ENCODE results near the gene SFXN3.

Gene SFXN3

DNA sequence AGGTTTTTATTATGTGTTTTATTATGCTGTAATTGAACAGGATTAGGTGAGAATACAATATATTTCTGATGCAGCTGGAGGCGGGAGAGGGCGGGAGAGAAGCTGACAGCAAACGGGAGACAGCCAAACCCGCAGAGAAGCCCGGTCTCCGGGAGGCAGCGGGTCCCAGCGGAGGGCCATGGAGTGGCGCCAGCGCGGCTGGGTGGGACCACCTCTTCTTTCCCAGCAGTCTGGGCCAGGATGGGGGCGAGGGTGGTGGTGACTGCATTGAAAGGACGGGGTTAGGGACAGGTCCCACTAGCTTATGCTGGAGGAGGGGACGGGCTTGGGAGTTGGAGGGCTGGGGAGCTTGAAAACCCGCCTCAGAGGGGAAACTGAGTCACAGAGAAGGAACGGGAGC, 16.2 kb downstream of the SFXN3 start:
- no peak for TF ChIP-seq PATZ1 (CRISPR knock-in tag; IDR thresholded peaks at IDR 0.05; ENCODE audit: borderline replicate concordance)
- TF ChIP-seq RARB (CRISPR knock-in tag; IDR thresholded peaks at IDR 0.05), result no peak
- TF ChIP-seq CSDC2 (CRISPR knock-in tag; IDR thresholded peaks at IDR 0.05), result no peak
- no peak for TF ChIP-seq GLIS3 (CRISPR knock-in tag; IDR thresholded peaks at IDR 0.05)
- no peak for TF ChIP-seq BACH2 (CRISPR knock-in tag; IDR thresholded peaks at IDR 0.05; ENCODE audit: borderline replicate concordance)
- TF ChIP-seq ESRRG (CRISPR knock-in tag; IDR thresholded peaks at IDR 0.05), result no peak
- no peak for TF ChIP-seq PPARA (CRISPR knock-in tag; IDR thresholded peaks at IDR 0.05; ENCODE audit: borderline replicate concordance)
- TF ChIP-seq ZNF8 (CRISPR knock-in tag; IDR thresholded peaks at IDR 0.05), result no peak
- TF ChIP-seq, protein P1, sequence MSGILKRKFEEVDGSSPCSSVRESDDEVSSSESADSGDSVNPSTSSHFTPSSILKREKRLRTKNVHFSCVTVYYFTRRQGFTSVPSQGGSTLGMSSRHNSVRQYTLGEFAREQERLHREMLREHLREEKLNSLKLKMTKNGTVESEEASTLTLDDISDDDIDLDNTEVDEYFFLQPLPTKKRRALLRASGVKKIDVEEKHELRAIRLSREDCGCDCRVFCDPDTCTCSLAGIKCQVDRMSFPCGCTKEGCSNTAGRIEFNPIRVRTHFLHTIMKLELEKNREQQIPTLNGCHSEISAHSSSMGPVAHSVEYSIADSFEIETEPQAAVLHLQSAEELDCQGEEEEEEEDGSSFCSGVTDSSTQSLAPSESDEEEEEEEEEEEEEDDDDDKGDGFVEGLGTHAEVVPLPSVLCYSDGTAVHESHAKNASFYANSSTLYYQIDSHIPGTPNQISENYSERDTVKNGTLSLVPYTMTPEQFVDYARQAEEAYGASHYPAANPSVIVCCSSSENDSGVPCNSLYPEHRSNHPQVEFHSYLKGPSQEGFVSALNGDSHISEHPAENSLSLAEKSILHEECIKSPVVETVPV (CRISPR knock-in tag; IDR thresholded peaks at IDR 0.05), result no peak
- no peak for TF ChIP-seq TOX (CRISPR knock-in tag; IDR thresholded peaks at IDR 0.05; ENCODE audit: borderline replicate concordance)
- TF ChIP-seq TCF4 (CRISPR knock-in tag; IDR thresholded peaks at IDR 0.05; ENCODE audit: borderline replicate concordance), result no peak
- no peak for TF ChIP-seq ARNTL (CRISPR knock-in tag; IDR thresholded peaks at IDR 0.05; ENCODE audit: borderline replicate concordance, low read depth)
- no peak for TF ChIP-seq OSR1 (CRISPR knock-in tag; IDR thresholded peaks at IDR 0.05)
- TF ChIP-seq, protein P2, sequence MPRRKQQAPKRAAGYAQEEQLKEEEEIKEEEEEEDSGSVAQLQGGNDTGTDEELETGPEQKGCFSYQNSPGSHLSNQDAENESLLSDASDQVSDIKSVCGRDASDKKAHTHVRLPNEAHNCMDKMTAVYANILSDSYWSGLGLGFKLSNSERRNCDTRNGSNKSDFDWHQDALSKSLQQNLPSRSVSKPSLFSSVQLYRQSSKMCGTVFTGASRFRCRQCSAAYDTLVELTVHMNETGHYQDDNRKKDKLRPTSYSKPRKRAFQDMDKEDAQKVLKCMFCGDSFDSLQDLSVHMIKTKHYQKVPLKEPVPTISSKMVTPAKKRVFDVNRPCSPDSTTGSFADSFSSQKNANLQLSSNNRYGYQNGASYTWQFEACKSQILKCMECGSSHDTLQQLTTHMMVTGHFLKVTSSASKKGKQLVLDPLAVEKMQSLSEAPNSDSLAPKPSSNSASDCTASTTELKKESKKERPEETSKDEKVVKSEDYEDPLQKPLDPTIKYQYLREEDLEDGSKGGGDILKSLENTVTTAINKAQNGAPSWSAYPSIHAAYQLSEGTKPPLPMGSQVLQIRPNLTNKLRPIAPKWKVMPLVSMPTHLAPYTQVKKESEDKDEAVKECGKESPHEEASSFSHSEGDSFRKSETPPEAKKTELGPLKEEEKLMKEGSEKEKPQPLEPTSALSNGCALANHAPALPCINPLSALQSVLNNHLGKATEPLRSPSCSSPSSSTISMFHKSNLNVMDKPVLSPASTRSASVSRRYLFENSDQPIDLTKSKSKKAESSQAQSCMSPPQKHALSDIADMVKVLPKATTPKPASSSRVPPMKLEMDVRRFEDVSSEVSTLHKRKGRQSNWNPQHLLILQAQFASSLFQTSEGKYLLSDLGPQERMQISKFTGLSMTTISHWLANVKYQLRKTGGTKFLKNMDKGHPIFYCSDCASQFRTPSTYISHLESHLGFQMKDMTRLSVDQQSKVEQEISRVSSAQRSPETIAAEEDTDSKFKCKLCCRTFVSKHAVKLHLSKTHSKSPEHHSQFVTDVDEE (CRISPR knock-in tag; IDR thresholded peaks at IDR 0.05), result no peak
- no peak for ATAC-seq

GRCh38 chr10:101047961-101048892, 17.2 kb downstream of the SFXN3 start:
- TF ChIP-seq ZNF565 (CRISPR knock-in tag; conservative IDR thresholded peaks at IDR 0.05; ENCODE audit: low read depth) (no peak), ZFP3 (CRISPR knock-in tag; IDR thresholded peaks at IDR 0.05) (no peak), CSDC2 (CRISPR knock-in tag; IDR thresholded peaks at IDR 0.05) (no peak), OSR1 (CRISPR knock-in tag; IDR thresholded peaks at IDR 0.05) (no peak), ARNTL (CRISPR knock-in tag; IDR thresholded peaks at IDR 0.05; ENCODE audit: borderline replicate concordance, low read depth) (no peak), ZNF8 (CRISPR knock-in tag; IDR thresholded peaks at IDR 0.05) (no peak), ZFP30 (CRISPR knock-in tag; IDR thresholded peaks at IDR 0.05) (no peak), SNAI2 (CRISPR knock-in tag; IDR thresholded peaks at IDR 0.05) (no peak), POU6F1 (CRISPR knock-in tag; IDR thresholded peaks at IDR 0.05; ENCODE audit: borderline replicate concordance, low read depth) (no peak), ESRRG (CRISPR knock-in tag; IDR thresholded peaks at IDR 0.05) (no peak), TOX (CRISPR knock-in tag; IDR thresholded peaks at IDR 0.05; ENCODE audit: borderline replicate concordance) (no peak), TCF4 (CRISPR knock-in tag; IDR thresholded peaks at IDR 0.05; ENCODE audit: borderline replicate concordance) (no peak), ZNF70 (CRISPR knock-in tag; IDR thresholded peaks at IDR 0.05) (no peak), BACH2 (CRISPR knock-in tag; IDR thresholded peaks at IDR 0.05; ENCODE audit: borderline replicate concordance) (no peak), PATZ1 (CRISPR knock-in tag; IDR thresholded peaks at IDR 0.05; ENCODE audit: borderline replicate concordance) (no peak)
- TF ChIP-seq, protein P1 (CRISPR knock-in tag; IDR thresholded peaks at IDR 0.05), result no peak
- TF ChIP-seq, protein P3, sequence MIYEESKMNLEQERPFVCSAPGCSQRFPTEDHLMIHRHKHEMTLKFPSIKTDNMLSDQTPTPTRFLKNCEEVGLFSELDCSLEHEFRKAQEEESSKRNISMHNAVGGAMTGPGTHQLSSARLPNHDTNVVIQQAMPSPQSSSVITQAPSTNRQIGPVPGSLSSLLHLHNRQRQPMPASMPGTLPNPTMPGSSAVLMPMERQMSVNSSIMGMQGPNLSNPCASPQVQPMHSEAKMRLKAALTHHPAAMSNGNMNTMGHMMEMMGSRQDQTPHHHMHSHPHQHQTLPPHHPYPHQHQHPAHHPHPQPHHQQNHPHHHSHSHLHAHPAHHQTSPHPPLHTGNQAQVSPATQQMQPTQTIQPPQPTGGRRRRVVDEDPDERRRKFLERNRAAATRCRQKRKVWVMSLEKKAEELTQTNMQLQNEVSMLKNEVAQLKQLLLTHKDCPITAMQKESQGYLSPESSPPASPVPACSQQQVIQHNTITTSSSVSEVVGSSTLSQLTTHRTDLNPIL (CRISPR knock-in tag; IDR thresholded peaks at IDR 0.05; ENCODE audit: low read depth), result no peak
- TF ChIP-seq, protein P2 (CRISPR knock-in tag; IDR thresholded peaks at IDR 0.05), result no peak
- ATAC-seq, result no peak
